Stimulated activated CD4-positive, alpha-beta T cell treated with anti-CD3 and anti-CD28 coated beads, Interleukin-1b, Interleukin-23, amount 100 ng/mL, for 4 hours (primary cell): ENCODE results near the gene LRRC14B.

Source experiments
- DNase-seq, 2 donors: peaks; one replicate each; pipeline ENCODE4 v3.0.0-alpha.2; 2020; ENCODE audit warnings: low read depth in 2 of 2

Gene LRRC14B

DNA sequence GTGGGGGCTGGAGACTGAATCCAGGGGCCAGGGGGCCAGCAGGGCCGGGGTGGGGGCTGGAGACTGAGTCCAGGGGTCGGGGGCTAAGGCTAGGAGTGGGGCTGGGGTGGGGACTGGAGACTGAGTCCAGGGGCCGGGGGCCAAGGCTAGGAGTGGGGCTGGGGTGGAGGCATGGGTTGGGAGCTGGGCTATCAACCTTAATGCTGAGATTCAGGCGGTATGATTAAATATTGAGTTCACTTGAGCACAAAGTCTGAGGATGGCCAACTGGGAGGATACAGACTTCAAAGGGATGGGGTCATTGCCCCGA, 17.0 kb upstream of the LRRC14B start:
- DNase-seq: no peak

DNA sequence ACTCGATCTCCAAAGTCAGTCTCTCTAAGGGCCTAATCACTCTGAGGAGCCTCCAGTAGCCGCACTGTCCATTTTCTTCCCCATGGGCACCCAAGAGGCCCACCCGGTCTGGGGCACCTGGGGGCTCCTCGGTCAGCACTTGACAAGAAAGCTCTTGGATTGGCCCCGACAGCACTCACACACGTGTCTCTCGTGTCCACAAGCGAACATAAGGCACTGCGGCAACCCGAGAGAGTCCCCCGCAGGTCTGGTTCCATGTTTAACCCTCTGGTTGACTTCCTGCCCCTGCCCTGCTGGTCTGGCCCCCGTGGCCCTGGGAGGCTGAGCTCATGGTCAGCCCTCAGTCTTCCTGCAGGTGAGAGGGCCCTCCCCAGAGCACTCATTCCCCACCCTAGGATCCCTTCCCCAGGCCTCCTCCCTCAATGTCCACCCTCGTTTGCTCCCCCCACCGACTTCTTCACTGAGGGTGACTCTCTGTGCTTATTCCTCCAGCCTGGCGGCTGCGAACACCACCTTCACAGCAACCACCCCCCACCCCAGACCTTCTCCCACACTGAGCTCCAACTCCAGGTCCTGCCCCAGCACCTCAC, 16.3 kb upstream of the LRRC14B start:
- DNase-seq: no peak

DNA sequence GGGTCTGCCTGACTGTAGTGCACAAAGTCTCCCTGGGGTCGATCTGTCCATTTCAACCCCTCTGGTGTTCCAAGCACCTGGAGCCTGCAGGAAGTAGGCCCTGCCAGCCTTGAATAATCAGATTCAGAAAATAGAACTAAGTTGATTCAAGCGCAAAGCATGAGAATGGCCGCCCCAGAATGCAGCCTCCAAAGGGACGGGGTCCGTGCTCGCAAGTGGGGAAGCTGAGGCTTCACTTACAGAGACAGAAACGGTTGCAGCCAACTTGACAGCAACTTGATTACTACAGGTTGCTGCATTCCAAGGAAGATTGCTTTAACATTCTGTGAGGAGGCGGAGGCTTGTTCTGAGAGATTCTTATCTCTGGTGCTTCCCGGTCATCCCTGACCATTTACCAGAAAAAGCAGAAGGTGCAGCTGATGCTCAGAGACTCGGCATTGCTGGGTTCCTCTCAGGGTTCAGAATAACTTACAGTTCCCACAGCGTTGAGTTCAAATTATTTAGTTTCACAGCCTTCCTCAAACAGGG, 14.9 kb upstream of the LRRC14B start:
- DNase-seq: no peak

DNA sequence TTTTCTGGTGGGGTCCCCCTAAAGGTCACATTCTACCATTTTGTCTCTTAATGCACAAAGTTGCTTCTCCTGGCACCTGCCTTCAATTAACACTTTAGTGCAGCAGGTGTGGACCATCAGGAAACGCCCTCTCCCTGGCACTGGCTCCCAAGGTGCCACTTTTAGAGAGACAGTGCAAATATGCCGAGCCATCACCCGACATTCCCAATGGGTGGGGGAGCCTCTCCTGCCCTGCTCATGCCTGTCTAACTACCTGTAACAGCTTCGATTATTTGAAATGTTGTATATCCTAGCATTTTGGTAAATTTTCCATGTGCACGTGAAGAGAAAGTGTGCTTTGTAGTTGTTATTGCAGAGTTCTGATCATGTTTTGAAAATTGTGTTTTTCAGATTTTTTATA, 13.2 kb upstream of the LRRC14B start:
- no peak for DNase-seq

DNA sequence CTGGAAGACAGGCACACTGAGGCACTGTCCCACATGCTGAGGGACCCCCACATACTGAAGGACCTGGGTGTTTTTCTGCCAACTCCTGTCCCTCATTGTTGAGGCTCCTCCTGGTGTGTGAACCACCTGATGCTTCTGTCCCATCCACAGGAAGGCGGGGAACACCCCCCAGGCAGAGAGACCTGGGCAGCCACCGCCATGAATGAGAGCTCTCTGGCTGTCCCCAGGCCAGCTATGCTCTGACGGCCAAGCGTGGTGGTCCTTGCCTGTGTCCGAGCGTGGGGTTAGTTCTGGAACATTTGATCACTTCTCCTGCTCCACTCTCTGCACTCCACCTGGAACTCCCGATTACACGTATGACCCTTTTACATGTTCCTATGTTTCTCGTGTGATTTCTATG, 11.9 kb upstream of the LRRC14B start:
- no peak for DNase-seq

DNA sequence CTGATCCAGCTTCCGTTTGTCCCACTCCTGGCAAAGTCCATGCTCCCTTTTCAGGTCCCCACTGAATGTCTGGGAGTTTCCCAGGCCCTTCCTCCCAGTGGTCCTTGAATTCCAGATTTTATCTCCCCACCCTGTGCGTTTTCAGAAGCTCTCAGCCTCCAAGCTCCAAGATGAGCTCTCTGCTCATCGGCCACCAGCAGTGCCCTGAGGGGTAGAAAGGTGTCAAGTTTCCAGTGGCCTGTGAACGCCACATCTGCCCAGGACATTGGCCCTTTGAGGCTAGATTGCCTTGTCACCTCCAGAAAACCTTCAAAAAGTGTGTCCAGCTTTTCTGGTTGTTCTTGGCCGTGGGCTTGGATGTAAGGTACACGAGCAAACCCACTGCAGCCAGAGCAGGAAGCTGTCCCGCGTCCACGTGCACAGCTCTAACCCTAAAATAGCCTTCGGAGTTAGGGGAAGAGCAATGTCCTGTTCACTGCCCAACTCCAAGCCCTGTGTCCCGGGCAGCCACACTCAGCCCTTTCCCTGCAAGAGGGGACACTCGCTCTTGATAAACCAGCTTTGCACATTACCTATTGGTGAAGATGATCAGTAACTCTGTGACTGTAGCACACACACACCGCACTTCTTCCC, 10.9 kb upstream of the LRRC14B start:
- DNase-seq: no peak

DNA sequence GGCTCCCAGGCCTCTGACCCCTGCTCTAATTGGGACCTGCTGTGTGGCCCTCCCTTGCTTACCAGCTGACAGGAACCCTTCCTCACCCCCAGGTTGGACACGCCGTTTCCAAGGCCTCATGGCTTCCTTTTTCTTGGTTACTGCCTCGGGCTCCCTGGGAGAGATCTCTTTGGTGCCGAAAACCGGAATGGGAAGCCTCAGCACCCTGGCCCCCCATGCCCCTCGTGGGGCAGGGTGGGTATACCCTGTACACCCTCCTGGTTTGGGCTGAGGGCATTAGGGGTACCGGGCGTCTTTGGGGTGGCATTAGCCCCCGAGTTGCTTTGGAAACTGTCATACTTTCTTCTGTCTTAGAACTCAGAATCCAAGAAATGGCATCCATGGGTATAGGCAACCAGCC, 10.1 kb upstream of the LRRC14B start:
- no peak for DNase-seq

DNA sequence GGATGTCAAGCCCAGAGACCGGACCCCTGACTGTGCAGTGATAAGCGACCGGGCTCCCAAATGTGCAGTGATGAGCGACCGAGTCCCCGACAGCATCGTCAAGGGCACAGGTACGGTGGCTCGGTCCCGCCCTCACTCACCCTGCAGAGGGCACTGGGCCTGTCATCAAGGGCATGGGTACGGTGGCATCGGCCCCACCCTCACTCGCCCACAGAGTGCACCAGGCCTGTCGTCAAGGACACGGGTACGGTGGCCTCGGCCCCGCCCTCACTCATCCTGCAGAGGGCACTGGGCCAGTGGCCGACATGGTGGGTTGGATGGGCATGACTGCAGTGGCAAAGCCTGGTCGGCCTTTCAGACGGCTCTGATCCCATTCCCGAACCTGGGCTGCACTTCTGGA, 9.7 kb upstream of the LRRC14B start:
- DNase-seq: no peak

DNA sequence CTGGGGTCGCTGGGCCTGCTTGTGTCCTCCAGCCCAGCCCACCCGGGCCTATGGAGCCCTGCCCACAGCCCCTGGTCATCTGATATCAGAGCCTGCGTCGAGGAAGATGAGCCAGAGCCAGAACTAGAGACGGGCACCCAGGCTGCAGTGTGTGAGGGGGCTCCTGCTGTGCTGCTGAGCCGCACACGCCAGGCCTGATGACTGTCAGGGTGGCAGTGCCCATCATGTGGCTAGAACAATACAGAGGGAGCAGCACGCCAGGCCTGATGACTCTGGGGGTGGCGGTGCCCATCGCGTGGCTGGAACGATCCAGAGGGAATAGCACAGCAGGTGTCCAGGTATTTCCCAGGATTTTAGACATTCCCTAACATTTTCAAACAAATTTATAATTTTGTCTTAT, 9.2 kb upstream of the LRRC14B start:
- no peak for DNase-seq

DNA sequence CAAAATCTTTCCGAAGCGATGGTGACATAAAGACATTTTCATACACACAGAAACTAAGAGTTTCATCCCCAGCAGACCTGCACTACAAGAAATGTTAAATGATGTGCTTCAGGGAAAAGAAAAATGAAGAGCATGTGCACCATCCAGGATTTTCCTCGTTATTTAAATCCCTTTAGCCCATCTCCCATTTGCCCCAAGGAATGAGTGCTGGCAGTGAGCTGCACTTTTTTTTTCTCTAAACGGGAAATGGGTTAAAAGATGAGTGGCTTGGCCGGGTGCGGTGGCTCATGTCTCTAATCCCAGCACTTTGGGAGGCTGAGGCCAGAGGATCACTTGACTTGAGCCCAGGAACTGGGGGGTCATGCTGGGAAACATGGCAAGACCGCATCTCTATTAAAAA, 6.8 kb upstream of the LRRC14B start:
- no peak for DNase-seq

DNA sequence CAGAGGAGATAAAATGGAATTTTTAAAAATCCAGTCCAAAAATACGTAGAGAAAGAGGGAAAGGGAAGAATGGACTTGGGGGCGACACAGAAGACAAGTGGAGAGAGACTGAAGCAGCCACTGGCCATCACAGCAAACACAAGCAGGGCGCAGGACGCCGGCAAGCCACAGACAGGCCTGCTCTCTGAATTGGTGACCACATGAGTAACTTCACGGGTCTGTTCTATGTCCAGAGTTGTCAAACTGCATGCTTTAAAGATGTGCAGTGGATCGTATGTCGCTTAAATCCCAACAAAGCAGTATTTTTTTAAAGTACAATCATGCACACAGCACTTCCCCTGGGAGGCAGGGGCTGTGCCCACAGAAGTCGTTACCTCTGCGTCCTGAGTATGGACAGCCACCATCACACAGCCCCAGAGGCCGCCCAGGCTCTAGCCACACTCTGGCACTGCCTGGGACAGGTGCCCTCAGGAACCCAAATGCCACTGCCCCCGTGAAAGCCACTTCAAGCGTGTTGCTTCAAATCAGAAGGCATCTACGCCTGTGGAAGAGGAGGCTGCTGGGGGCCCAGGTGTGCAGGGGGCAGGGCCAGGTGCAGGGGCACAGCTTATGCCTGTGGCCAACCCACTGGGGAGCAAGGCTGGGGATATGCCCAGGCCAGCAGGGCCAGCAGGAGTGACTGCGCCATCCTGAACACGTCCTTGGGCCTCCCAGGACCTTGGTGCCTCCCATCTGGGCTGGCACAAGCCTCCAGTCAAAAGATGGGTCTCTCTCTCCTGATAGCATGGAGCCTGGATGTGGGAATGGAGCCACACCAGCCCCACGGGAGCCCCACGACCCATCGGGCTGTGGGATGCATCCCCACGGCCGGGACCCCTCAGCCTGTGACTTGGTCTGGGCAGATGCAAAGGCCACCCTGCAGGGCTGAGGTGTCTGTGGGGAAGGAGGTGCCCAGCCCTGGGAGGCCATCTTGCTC, 5.9 kb upstream of the LRRC14B start:
- no peak for DNase-seq

DNA sequence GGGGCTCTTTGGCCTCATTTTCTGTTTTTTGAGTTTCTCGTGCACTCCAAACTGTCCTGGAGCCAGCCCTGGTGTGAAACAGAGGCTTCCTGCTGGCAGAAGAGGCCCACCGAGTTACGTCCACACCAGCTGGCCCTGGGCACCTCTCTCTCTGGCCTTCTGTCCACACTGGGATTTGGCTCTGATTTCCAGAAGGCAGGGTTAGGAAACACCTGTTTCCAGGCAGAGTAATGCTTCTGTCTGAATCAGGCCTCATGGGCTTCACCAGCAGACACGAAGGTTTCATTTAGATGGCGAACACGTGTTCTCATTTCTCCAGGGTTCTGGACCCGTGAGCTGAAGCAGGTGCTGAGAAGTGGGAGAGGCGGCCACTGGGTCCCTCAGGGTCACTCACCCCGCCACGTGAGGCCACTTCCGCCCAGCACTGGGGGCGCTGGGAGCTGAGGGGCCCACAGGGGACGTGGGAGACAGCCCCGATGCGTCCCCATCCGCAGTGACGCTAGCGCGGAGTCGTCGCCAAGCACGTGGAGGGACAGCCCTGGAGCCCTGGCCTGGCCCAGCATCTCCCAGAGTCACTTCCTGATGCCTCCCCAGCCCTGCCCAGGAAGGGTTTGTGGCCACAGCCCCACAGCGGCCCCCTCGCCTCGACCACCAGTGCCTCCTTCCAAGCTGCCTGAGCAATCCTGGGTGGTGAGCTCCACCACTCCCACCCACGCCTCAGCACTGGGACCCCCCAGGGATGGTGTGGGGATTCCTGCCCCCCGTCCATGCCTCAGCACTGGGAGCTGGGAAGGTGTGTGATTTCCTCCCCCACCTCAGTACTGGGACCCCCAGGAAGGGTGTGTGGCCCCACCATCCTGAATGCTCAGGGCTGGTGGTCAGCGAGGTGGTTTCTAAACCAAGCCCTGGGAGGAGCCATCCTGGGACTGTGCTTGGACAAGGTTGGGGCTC, 4.9 kb upstream of the LRRC14B start:
- no peak for DNase-seq

DNA sequence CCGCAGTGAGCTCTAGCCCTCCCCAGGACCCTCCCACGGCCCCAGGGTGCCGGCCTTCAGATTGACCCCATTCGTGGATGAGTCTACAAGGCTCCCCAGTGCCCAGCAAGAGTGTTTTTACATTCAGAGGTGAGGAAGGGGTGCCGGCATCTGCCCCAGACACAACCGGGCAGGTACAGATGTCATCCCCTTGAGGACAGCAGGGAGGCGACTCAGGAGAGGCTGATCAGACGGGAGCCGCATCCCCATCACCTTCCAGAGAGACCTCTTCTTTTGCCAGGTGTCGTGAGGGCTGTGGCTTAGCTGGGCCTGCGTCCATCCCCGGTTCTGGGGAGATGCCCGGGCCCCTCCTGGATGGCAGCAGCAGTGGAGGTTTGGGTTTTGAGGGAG, 4.3 kb upstream of the LRRC14B start:
- no peak for DNase-seq

DNA sequence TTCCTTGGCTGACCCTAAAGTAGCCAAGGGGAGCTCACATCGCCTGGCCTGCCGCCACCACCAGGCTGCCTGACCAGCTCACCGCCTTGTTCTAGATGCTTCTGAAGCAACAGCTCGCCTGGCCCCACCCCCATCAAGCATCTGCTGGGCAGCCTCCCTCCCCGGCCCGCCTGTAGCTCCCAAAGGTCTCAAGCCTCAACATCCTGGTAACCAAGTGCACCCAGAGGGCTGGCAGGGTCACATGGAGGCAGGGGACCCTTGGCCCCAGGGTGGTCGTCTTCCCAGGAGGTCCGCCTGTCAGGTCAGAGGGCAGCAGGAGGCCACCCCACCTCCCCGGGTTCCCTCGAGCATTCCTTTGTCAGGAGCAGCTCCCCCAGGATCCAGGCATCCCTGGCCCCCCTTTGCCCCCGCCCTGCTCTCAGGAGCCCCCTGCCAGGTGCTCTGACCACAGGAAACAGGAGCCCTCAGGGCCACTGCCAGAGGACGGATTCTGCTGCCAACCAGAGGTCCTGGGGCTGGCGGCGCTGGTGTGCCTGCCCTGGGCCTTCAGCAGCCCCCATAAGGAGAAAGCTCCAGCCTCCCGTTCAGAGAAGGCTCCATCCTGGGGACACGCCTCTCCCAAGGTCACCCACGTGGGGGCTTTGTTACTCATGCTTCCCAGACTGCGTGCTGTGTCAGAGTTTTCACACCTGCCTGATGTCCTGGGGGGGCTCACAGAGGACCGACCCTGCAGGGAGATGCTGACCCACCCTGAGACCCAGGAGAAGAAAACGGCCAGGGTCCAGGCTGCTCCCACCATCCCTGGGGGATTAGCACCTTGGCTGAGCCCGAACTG, 3.5 kb upstream of the LRRC14B start:
- no peak for DNase-seq

DNA sequence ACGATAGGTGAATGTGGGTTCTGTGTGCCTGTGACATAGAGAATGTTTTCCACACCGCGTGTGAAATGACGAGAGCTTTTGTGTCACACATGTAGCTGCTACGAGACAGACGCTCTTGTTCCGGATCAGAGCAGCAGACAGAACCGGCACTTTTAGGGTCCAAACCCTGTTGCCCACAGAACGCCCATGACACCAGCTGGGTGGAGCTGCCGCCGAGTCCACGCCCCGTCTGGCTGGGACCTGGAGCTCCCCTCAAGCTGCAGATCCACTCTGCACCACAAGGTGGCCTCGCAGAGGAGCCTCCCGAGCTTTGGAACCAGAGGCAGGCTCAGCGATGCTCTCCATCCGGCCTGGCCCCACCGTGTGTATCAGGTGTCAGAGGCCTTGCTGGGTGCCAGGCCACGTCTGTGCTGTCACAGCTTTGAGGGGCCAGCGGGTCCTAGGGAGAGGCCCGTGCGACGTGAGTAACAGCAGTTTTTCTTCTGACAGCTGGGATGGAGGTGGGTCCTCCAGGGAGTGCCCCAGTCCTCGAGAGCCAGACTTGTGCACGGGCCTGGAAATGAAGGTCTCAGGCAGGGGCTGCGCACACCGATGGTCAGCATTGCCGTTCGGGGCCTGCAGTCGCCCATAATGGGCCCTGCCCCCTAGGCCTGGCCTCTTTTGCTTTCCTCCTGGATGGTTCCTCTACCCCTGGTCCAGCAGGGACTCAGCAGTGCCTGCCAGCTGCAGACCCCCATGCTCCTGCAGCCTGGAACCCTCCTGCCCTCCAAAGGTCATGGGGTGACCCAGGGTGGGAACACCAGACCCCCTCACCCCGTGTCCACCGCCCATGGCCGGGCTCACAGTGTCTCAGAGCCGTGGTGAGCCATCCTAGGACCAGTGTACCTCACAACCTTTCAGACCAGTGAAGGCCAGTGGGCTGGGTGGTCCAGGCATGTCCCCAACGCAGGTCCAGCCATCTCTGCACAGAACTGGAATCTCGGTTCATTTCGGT, 2.5 kb upstream of the LRRC14B start:
- peak; percentile 78 to 82 for DNase-seq

DNA sequence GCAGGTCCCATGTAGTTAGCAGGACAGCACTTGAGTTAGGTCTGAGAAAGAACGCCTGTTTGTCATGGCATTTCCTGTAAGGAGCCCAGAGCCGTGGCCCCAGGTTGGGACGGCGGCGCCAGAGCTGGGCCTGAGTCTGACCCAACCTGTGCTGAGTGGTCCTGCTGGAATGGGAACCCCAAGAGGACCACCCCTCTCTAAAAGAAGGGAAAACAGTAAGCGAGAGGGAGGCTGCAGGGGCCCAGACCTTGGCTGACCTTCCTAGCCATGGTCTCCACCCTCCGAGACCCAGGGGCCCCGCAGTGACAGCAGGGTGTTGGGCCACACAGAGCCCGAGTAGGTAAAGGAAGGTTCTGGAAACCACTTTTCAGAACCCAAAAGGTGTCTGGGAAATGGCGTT, 1.8 kb upstream of the LRRC14B start:
- DNase-seq: no peak

DNA sequence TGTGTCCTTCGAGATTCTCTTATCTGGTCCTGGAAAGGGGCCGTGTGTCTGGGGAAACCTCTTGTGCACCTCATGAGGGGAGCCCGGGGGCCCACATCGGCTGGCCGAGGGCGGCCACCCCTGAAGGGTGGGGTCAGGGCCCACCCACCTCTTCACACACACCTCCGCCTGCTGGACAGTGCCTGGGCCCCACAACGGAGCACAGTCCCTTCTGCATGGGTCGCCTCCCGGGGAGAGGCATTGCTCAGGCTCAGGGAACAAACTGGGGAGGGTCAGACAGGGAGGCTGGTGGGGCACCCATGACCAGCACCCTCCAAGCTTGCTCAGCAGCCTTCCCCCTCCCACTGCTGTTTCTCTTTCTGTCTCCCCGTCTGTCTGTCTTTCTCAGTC, 1.3 kb upstream of the LRRC14B start:
- DNase-seq: no peak

DNA sequence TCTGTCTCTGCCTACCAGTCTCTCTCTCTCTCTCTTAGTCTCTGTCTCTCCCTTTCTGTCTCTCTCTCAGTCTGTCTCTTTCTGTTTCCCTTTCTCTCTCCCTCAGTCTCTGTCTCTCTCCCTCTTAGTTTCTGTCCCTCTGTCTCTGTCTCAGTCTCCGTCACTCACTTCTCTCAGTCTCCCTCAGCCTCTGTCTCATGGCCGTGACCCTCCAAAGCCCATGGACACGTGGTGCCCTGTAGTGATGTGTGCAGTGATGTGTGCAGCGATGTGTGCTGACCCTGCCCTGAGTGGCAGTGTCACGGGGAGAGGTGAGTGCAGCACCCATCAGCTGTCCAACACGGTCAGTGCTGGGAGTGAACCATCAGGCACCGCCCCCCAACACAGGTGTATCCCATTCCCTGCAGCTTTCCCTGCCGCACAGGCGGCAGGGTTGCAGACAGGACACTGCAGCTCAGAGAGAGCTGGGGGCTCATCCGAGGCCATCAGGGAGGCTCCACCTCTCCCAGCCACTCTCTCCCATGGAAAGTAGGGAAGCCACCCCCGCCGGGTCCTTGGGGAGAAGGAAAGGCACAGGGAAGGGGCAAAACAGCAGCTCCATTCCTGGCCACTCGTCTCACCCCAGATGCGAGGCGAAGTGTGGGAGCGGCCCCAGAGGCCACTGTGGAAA, 794 bp upstream of the LRRC14B start:
- no peak for DNase-seq
